Suprapubic skin (tissue), 3 donors: ENCODE measurements around the gene ARHGEF7.

ENCODE experiments used
- CTCF ChIP-seq, 2 donors: fragments of 200-600 bp in 1 of 2; fragments of 450-650 bp in 1 of 2; sonication (generic) in 1 of 2; IDR thresholded peaks; one replicate each; pipeline ENCODE4 v1.5.1; 2016 to 2019; ENCODE audit warnings: antibody characterized with exemption in 2 of 2, mild to moderate bottlenecking in 1 of 2, moderate library complexity in 1 of 2
- EP300 ChIP-seq: sonication (generic); formaldehyde crosslinking; IDR thresholded peaks from one replicate; pipeline ENCODE4 v1.6.1; 2017; ENCODE audit warnings: antibody characterized with exemption

GRCh38 chr13:111295886-111296285 lies 180.8 kb downstream of the ARHGEF7 start:
- no peak for TF ChIP-seq EP300
- no peak for TF ChIP-seq CTCF (IDR thresholded peaks at IDR 0.05)
